Body of pancreas (tissue), 4 donors: Measurements from ENCODE around the gene LRRC27. TPM values are rescaled to one million over a fixed set of nuclear protein-coding genes. Genes with fewer than 3 reads are reported as not detected.

Source experiments
- ATAC-seq: fragments of 150-250 bp; one replicate; pipeline ENCODE4 v1.9.1; 2016
- DNase-seq, 4 donors: peaks; one replicate each; pipeline ENCODE4 v3.0.0-alpha.2; 2019
- H3K27ac ChIP-seq, 4 donors: fragments of 200-600 bp; sonication (generic); 1 replicate in 3 of 4; 2 replicates in 1 of 4; pipeline versions ENCODE4 v1.5.1 to v1.6.1; 2016 to 2019; ENCODE audit warnings: mild to moderate bottlenecking in 1 of 4, mixed read lengths in 1 of 4, moderate library complexity in 1 of 4
- H3K27me3 ChIP-seq, 2 donors: fragments of 200-600 bp; sonication (generic); one replicate each; pipeline ENCODE4 v1.6.0; 2016; ENCODE audit warnings: mild to moderate bottlenecking in 1 of 2
- H3K36me3 ChIP-seq, 2 donors: fragments of 200-600 bp; sonication (generic); replicated peaks in 1 of 2; 2 replicates each; pipeline ENCODE4 v1.5.1; 2016; ENCODE audit warnings: low read depth in 2 of 2; ENCODE audit not compliant: insufficient read depth in 1 of 2
- H3K4me1 ChIP-seq: fragments of 200-600 bp; sonication (generic); one replicate; pipeline ENCODE4 v1.6.0; 2016
- H3K4me3 ChIP-seq, 2 donors: fragments of 200-600 bp; sonication (generic); 1 replicate in 1 of 2; 2 replicates in 1 of 2; pipeline ENCODE4 v1.5.1; 2016 to 2019
- H3K9me3 ChIP-seq, 3 donors: fragments of 200-600 bp; sonication (generic); 1 replicate in 2 of 3; 2 replicates in 1 of 3; pipeline ENCODE4 v1.5.1; 2016
- POLR2A ChIP-seq, 3 donors: fragments of 450-650 bp; IDR thresholded peaks; one replicate each; pipeline ENCODE4 v1.6.1; 2016; ENCODE audit warnings: antibody characterized with exemption in 3 of 3, mild to moderate bottlenecking in 2 of 3
- WGBS, 2 donors: methylation state at CpG; one replicate each; pipeline ENCODE4 v1.1.5; 2017; 5-methylcytosine and 5-hydroxymethylcytosine counted together
- intact Hi-C: fragments of 100-400 bp; cut with DNase I; formaldehyde crosslinking; loops from one replicate; pipeline ENCODE4 v1.15.1; 2023
- total RNA-seq, 2 donors: library from RNA; depleted of rRNA; stranded (reverse); fragments of >200 nt; gene quantifications; one replicate each; pipeline ENCODE4 v1.1.0, GENCODE V29; 2016
- TF ChIP-seq, protein P1 (sequence below), 7 experiments: fragments of 450-650 bp in 4 of 7; fragments of 200-600 bp in 3 of 7; sonication (generic) in 3 of 7; IDR thresholded peaks; one replicate each; pipeline ENCODE4 v1.5.1; 2016 to 2019; ENCODE audit warnings: antibody characterized with exemption in 7 of 7

The LRRC27 gene
- total RNA-seq, 2 donors from 2014 or later = 6.5 to 24.7 TPM

DNA sequence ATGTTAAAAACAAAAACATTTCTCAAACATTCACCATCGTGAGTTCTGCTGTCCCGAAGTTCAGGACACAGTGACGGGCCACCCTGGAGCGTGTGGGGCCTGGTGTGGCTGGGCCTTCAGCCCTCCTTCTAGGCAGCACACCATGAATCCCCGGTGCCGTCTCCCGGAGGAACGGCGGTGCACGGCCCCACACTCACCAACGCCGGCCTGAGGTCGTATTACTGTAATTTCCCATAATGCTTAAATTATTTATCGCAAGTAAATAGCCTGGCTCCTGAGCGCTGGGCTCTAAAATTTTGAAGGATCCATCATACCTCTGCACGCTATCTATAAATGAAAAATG lies 25.7 kb upstream of the LRRC27 start:
- intact Hi-C loops = loop anchor here (10.0 kb wide), 1 partner anchor 158 kb away; no protein-coding TSS in a partner anchor
- Histone ChIP-seq H3K9me3 (no peaks in the 10 kb centered on the region), H3K4me1 (peaks cover 25% of the 10 kb centered on the region), H3K27me3 (no peaks in the 10 kb centered on the region), H3K27ac (no peak overlapping the region), H3K4me3 (no peak overlapping the region), H3K36me3 (no peaks in the 10 kb centered on the region)
- ATAC-seq = no peak
- TF ChIP-seq, protein P1, sequence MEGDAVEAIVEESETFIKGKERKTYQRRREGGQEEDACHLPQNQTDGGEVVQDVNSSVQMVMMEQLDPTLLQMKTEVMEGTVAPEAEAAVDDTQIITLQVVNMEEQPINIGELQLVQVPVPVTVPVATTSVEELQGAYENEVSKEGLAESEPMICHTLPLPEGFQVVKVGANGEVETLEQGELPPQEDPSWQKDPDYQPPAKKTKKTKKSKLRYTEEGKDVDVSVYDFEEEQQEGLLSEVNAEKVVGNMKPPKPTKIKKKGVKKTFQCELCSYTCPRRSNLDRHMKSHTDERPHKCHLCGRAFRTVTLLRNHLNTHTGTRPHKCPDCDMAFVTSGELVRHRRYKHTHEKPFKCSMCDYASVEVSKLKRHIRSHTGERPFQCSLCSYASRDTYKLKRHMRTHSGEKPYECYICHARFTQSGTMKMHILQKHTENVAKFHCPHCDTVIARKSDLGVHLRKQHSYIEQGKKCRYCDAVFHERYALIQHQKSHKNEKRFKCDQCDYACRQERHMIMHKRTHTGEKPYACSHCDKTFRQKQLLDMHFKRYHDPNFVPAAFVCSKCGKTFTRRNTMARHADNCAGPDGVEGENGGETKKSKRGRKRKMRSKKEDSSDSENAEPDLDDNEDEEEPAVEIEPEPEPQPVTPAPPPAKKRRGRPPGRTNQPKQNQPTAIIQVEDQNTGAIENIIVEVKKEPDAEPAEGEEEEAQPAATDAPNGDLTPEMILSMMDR (IDR thresholded peaks at IDR 0.05) = no peak
- no peak for TF ChIP-seq POLR2A (IDR thresholded peaks at IDR 0.05)
- DNase-seq = no peak
- 91 to 93% methylated on average over 16 of the region's 16 CpGs for WGBS, 2 donors

DNA sequence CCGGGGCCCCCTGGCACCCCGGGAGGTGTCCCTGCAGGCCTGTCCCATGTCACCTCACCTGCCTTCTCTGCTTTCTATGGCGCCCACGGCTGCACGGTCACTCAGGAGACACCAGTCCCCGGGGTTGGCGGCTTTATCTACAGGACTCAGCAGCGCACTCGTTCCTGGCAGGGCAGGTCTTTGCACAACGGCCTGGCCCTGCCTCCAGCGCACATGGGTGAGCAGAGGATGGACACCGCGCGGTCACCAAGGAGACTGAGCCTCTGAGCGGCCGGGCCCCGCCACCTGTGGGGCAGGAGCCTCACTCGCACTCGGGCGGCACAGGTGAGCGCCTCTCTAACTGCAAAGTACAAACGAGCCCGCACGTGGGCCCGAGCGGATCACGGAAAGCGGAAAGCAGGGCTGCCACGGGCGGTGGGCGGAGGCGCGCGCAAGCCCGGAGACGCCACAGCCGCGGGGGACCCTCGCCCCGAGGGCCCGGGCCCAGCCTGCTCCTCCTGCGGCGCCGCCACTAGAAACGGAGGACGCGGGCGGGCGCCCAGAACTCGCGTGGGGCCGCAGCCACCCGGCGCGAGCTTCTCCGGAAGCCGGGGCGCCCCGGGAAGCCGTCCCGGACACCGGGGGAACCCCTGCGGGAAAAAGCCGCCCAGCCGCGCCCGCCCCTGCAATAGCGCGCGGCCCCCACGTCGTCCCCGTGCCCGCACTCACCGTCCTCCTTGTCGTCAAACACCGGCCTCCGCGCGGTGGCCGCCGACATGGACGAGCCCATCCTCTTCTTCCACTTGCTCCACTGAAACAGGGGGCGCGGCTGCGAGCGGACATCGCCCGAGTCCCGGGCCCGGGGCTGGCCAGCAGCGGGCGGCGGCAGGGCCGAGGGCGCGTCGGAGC lies 24.9 kb upstream of the LRRC27 start:
- H3K27me3 ChIP-seq = no peaks in the 10 kb centered on the region
- peak overlapping the region; percentile 25 to 27 for H3K4me3 ChIP-seq
- DNase-seq = peak; percentile 65 to 80 (median 76)
- no peaks in the 10 kb centered on the region for H3K36me3 ChIP-seq
- H3K4me1 ChIP-seq = peaks cover 30% of the 10 kb centered on the region
- 3% methylated on average over 39 to 96 of the region's 98 CpGs for WGBS, 2 donors
- H3K9me3 ChIP-seq = no peaks in the 10 kb centered on the region
- intact Hi-C loops = loop anchor here (10.0 kb wide), 1 partner anchor 158 kb away; no protein-coding TSS in a partner anchor
- TF ChIP-seq, protein P1 (IDR thresholded peaks at IDR 0.05) = peak in 2 of 7 experiments; percentile 19 to 22
- peak in 1 of 3 donors; percentile 18 for TF ChIP-seq POLR2A (IDR thresholded peaks at IDR 0.05)
- H3K27ac ChIP-seq = peak overlapping the region in 1 of 4 donors; percentile 7
- ATAC-seq = peak; percentile 40

DNA sequence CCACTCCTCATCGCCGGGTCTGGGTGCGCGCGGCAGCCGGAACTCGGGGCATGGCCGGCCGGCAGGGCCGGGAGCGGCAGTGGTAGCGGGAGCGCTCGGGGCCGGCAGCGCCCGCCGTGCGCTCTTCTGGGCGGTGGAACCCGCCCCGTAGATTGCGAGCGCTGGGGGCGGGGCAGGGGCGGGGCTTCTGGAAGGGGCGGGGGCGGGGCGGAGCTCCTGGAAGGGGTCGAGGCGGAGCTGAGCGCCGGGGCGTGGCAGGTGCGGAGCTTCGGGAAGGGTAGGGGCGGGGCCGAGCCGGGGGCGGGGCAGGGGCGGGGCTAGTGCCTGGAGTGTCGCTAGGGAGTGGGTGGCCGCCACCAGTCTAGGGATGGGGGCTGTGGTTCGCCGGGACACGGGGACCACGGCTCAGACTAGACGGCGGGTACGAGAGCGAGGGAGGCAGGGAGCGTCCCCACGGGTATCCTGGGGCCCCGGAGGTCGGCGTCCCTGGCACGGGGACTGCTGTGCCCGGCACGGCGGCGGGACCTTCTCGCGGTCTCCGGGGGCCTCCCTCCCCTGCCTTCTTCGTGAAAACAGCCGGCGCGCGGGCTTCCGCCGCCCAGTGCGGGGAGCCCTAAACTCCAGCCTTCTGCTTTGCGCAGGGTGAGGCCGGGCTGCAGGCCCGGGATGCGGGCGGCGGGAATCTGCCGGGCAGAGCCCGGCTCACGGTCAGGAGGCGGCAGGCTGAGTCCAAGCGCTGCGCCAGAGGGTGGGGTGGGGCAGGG lies 24.0 kb upstream of the LRRC27 start, which contains the start of gene STK32C:
STK32C (minus strand) TSS at position 128 of the 764 bp plus-strand sequence; CDS start at position 11, 117 bp downstream.
- Histone ChIP-seq H3K27ac (peak within 1 kb of the TSS; percentile 55 to 73 (median 64)), H3K4me1 (peaks cover 30% of the 10 kb centered on the region), H3K27me3 (no peaks in the 10 kb centered on the region), H3K36me3 (no peaks in the 10 kb centered on the region), H3K9me3 (no peaks in the 10 kb centered on the region), H3K4me3 (peak within 1 kb of the TSS; percentile 61 to 96)
- ATAC-seq (peak; percentile 86), DNase-seq (peak; percentile 91 to 94 (median 94))
- peak; percentile 17 to 57 (median 52) for TF ChIP-seq POLR2A (IDR thresholded peaks at IDR 0.05)
- TF ChIP-seq, protein P1 (IDR thresholded peaks at IDR 0.05) = peak in 1 of 7 experiments; percentile 4
- WGBS, 2 donors = 0% methylated on average over 10 to 24 of the region's 84 CpGs
- intact Hi-C loops = loop anchor here (10.0 kb wide), 1 partner anchor 157 kb away; no protein-coding TSS in a partner anchor

DNA sequence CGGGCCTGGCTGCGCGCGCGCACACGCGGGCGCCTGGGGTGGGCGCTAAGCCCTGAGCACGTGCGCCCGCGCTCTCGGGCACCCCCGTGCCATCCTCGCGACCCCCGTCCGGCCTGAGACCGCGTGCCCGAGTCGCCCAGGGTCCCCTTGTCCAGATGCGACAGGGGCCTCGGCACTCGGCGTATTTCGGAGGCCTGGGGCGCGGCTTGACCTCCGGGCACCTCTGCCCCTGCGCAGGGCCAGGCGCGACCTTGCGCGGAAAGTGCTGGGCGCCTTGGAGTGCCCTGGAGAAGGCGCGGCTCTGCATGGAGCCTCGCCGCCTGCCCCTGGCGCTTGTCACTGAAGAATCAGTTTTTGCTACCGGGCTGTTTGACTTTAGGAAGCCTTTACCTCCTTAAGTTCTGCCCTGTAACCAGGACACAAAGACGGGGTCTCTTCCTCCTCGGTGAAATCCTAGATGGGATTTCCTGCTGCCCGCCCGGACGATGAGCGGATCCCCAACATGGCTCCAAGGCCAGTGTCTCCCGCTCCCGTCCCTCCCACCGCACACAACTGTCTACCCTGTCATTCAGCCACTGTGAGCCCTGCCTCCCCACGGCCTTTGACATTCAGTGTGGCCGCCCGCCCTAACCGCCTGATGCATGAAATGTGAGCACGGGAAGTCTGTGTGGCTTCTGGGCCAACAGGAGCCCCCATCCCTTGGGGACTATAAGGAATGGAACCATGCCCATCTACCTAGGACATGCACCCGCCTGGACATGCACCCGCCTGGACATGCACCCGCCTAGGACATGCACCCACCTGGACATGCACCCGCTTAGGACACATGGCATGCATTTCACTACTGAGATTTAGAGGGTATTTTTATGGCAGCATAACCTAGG lies 23.2 kb upstream of the LRRC27 start:
- Histone ChIP-seq H3K27ac (peak overlapping the region in 3 of 4 donors; percentile 55 to 73 (median 63)), H3K4me3 (peak overlapping the region; percentile 61 to 96), H3K4me1 (peaks cover 30% of the 10 kb centered on the region), H3K27me3 (no peaks in the 10 kb centered on the region), H3K36me3 (no peaks in the 10 kb centered on the region), H3K9me3 (no peaks in the 10 kb centered on the region)
- peak in 2 of 4 donors; percentile 17 to 20 for DNase-seq
- 25 to 69% methylated on average over 14 to 50 of the region's 61 CpGs for WGBS, 2 donors
- intact Hi-C loops = loop anchor here (10.0 kb wide), 1 partner anchor 156 kb away; no protein-coding TSS in a partner anchor
- no peak for ATAC-seq
- TF ChIP-seq POLR2A (IDR thresholded peaks at IDR 0.05) = no peak
- TF ChIP-seq, protein P1 (IDR thresholded peaks at IDR 0.05) = no peak
